ENCODE data around the gene NTNG1.

DNA sequence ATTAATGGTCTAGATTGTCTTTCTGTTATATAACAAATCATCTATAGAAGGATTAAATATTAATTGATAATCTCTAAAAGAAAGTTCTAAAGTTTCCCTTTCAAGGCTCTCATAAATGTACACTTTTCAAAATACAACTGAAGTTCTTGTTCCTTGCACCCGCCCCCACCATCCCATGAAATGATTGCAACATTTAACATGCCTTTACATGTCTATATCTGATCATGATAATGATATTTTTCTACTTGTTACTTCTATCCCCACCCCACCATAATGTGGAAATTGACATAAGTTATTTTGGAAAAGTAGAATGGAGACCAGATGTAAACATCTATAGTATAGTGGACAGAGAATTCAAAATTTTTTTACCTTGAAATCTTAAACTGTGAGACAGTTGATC, 186.6 kb downstream of the NTNG1 start:
- TF ChIP-seq CTCF (IDR thresholded peaks at IDR 0.05) (no peak), POLR2A (IDR thresholded peaks at IDR 0.05) (no peak)

All from esophagus squamous epithelium (tissue), 4 donors.